PC-9 (cell line): ENCODE data around the gene KLHDC4. TPM values are rescaled to one million over a fixed set of nuclear protein-coding genes. Genes with fewer than 3 reads are reported as not detected.

Experiments used
- BruUV-seq: library from RNA; stranded (reverse); fragments of 400-500 nt; replicated peaks from 2 replicates; lab custom pipeline; 2021; lab: Mats Ljungman, UMichigan
- CTCF ChIA-PET: fragments of 300-600 bp; sonication (Branson Sonifier 250); formaldehyde crosslinking; loops from one replicate; lab custom pipeline; 2022; ENCODE audit warnings: antibody characterized with exemption; lab: Charles Lee
- POLR2A ChIA-PET: fragments of 300-600 bp; sonication (Branson Sonifier 250); formaldehyde crosslinking; loops from one replicate; lab custom pipeline; 2022; ENCODE audit warnings: antibody characterized with exemption; ENCODE audit not compliant: unreplicated experiment; lab: Charles Lee
- DNase-seq, 2 experiments: peaks; one replicate each; pipeline versions ENCODE4 v3.0.0 to v3.0.0-alpha.2; 2015 to 2022; ENCODE audit warnings: mixed read lengths in 1 of 2
- H2AFZ ChIP-seq: fragments of 200-600 bp; sonication (generic); 2 replicates; pipeline ENCODE4 v1.8.1; 2017; ENCODE audit warnings: antibody characterized with exemption
- H3F3A ChIP-seq: fragments of 200-600 bp; sonication (generic); 2 replicates; pipeline ENCODE4 v1.8.1; 2017; ENCODE audit warnings: antibody characterized with exemption, mild to moderate bottlenecking, low read depth; ENCODE audit not compliant: insufficient read depth
- H3K27ac ChIP-seq: fragments of 200-600 bp; sonication (generic); 2 replicates; pipeline ENCODE4 v1.6.1; 2016; ENCODE audit warnings: mixed run types
- H3K27me3 ChIP-seq: fragments of 200-600 bp; sonication (generic); 2 replicates; pipeline ENCODE4 v1.6.1; 2016; ENCODE audit warnings: low read depth, mixed run types; ENCODE audit not compliant: insufficient read depth
- H3K36me3 ChIP-seq: fragments of 200-600 bp; sonication (generic); 2 replicates; pipeline ENCODE4 v1.6.1; 2016; ENCODE audit warnings: low read depth, mixed run types
- H3K4me1 ChIP-seq: fragments of 200-600 bp; sonication (generic); replicated peaks from 2 replicates; pipeline ENCODE4 v1.6.1; 2016; ENCODE audit warnings: mixed run types; ENCODE audit not compliant: insufficient read depth
- H3K4me2 ChIP-seq: fragments of 200-600 bp; sonication (generic); 2 replicates; pipeline ENCODE4 v1.6.1; 2017; ENCODE audit warnings: mixed run types
- H3K4me3 ChIP-seq: fragments of 200-600 bp; sonication (generic); 2 replicates; pipeline ENCODE4 v1.6.1; 2016; ENCODE audit warnings: mixed run types
- H3K79me2 ChIP-seq: fragments of 200-600 bp; sonication (generic); 2 replicates; pipeline ENCODE4 v1.6.1; 2017; ENCODE audit warnings: low read depth, mixed run types
- H3K9me2 ChIP-seq: fragments of 200-600 bp; sonication (generic); 2 replicates; pipeline ENCODE4 v1.8.1; 2017; ENCODE audit warnings: mild to moderate bottlenecking; ENCODE audit not compliant: insufficient read depth
- H3K9me3 ChIP-seq: fragments of 200-600 bp; sonication (generic); 2 replicates; pipeline ENCODE4 v1.8.1; 2016; ENCODE audit warnings: low read depth; ENCODE audit not compliant: insufficient read depth
- H4K20me1 ChIP-seq: fragments of 200-600 bp; sonication (generic); 2 replicates; pipeline ENCODE4 v1.8.1; 2017; ENCODE audit not compliant: insufficient read depth
- CTCF ChIP-seq: fragments of 200-600 bp; sonication (generic); conservative IDR thresholded peaks from 2 replicates; pipeline ENCODE4 v1.6.1; 2017; ENCODE audit warnings: mixed run types, antibody characterized with exemption, mild to moderate bottlenecking, moderate library complexity
- EZH2 ChIP-seq: fragments of 200-600 bp; sonication (generic); IDR thresholded peaks from 2 replicates; pipeline ENCODE4 v1.8.0; 2017; ENCODE audit warnings: antibody characterized with exemption, low read depth
- intact Hi-C: fragments of 100-400 bp; cut with micrococcal nuclease; formaldehyde crosslinking; loops from one replicate; pipeline ENCODE4 v1.10.0; 2022; ENCODE audit not compliant: unreplicated experiment
- total RNA-seq: library from RNA; stranded (reverse); gene quantifications from 2 replicates; pipeline ENCODE4 v1.2.3, GENCODE V29; 2021

Gene KLHDC4
- total RNA-seq, 1 experiment from 2014 or later = 66.5 TPM

GRCh38 chr16:87684711-87685404, 80.9 kb downstream of the KLHDC4 start:
- intact Hi-C loops = no loop called here
- no peak overlapping the region for H3K27ac ChIP-seq
- CTCF ChIA-PET = no interaction called here
- no peak for DNase-seq
- no peaks in the 10 kb centered on the region for H3K36me3 ChIP-seq
- no peak overlapping the region for H3K4me3 ChIP-seq
- no peaks in the 10 kb centered on the region for H3K9me3 ChIP-seq
- H3F3A ChIP-seq = no peaks in the 10 kb centered on the region
- POLR2A ChIA-PET = no interaction called here
- H3K4me2 ChIP-seq = no peak overlapping the region
- no peak overlapping the region for H2AFZ ChIP-seq
- no peak for TF ChIP-seq CTCF
- no peak for TF ChIP-seq EZH2
- no TSS peak for BruUV-seq
- H3K27me3 ChIP-seq = peaks cover 58% of the 10 kb centered on the region
- H4K20me1 ChIP-seq = no peaks in the 10 kb centered on the region
- no peaks in the 10 kb centered on the region for H3K4me1 ChIP-seq
- H3K9me2 ChIP-seq = no peaks in the 10 kb centered on the region
- H3K79me2 ChIP-seq = no peaks in the 10 kb centered on the region

GRCh38 chr16:87684106-87684677, 81.6 kb downstream of the KLHDC4 start:
- no peaks in the 10 kb centered on the region for H3K9me2 ChIP-seq
- TF ChIP-seq CTCF (no peak), EZH2 (no peak)
- H2AFZ ChIP-seq = no peak overlapping the region
- H3K4me1 ChIP-seq = no peaks in the 10 kb centered on the region
- H3F3A ChIP-seq = no peaks in the 10 kb centered on the region
- no peaks in the 10 kb centered on the region for H3K79me2 ChIP-seq
- ChIA-PET POLR2A (no interaction called here), CTCF (no interaction called here)
- no peaks in the 10 kb centered on the region for H4K20me1 ChIP-seq
- intact Hi-C loops = no loop called here
- H3K36me3 ChIP-seq = no peaks in the 10 kb centered on the region
- H3K4me3 ChIP-seq = no peak overlapping the region
- BruUV-seq = no TSS peak
- H3K4me2 ChIP-seq = no peak overlapping the region
- no peak for DNase-seq
- H3K27me3 ChIP-seq = peaks cover 54% of the 10 kb centered on the region
- no peaks in the 10 kb centered on the region for H3K9me3 ChIP-seq
- H3K27ac ChIP-seq = no peak overlapping the region

- no TSS peak for BruUV-seq
- H2AFZ ChIP-seq = no peak overlapping the region
- no peak for TF ChIP-seq EZH2
- no peak for TF ChIP-seq CTCF
- no peaks in the 10 kb centered on the region for H3K9me2 ChIP-seq
- no peak overlapping the region for H3K27ac ChIP-seq
- no peak for DNase-seq
- H3K4me3 ChIP-seq = no peak overlapping the region
- no peaks in the 10 kb centered on the region for H3K4me1 ChIP-seq
- H3K9me3 ChIP-seq = no peaks in the 10 kb centered on the region
- peaks cover 46% of the 10 kb centered on the region for H3K27me3 ChIP-seq
- no peaks in the 10 kb centered on the region for H4K20me1 ChIP-seq
- H3K79me2 ChIP-seq = no peaks in the 10 kb centered on the region
- intact Hi-C loops = no loop called here
- ChIA-PET POLR2A (no interaction called here), CTCF (interaction anchor here (0.7 kb wide), 1 partner anchor 55 kb away, joined by 3 read pairs; no protein-coding TSS in a partner anchor)
- no peaks in the 10 kb centered on the region for H3F3A ChIP-seq
- no peak overlapping the region for H3K4me2 ChIP-seq
- H3K36me3 ChIP-seq = no peaks in the 10 kb centered on the region
Observed at GRCh38 chr16:87682852-87683399, 82.9 kb downstream of the KLHDC4 start.
